ENCODE results near the gene MPIG6B.

DNA sequence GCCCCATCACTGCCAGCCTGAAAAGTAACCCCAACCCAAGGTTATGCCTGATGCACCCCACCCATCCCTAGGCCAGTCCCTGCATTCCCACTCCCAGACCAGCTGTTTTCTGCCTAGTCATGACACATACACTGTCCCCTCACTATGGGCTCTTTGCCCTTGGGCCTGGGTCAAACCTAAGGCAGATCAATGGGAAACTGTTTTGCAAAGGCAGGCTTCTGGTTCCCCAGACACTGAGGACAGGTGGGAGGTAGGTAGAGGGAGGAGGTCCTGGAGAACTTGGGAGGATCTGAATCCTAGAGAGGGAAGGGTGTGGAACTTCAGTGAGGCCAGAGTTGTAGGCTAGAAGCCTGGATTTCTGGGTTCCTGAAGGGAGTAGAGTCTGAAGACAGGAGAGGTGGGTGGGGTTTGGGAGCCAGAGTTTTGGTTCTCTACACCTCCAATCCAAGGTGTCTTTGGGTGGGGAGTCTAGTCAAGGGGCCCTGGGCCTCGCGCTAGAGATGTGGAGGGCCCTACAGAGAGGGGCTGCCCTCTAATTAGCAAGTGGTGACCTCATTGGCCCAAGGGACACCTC lies 11.2 kb downstream of the MPIG6B start:
- TF ChIP-seq EZH2phosphoT487 (IDR thresholded peaks at IDR 0.05; ENCODE audit: insufficient read depth, low read depth), result no peak
- TF ChIP-seq EZH2 (IDR thresholded peaks at IDR 0.05; ENCODE audit: insufficient read depth, poor library complexity, severe bottlenecking), result no peak

Measured in GM23248 (cell line).